Gastroesophageal sphincter (tissue), 4 donors: Measurements from ENCODE around the gene MACROH2A1. TPM values are rescaled to one million over a fixed set of nuclear protein-coding genes. Genes with fewer than 3 reads are reported as not detected.

Experiments
- ATAC-seq: fragments of 150-250 bp; one replicate; pipeline ENCODE4 v1.9.1; 2016; ENCODE audit warnings: mild to moderate bottlenecking, moderate library complexity
- H3K27ac ChIP-seq, 4 donors: fragments of 200-600 bp; sonication (generic) in 3 of 4; 1 replicate in 3 of 4; 2 replicates in 1 of 4; pipeline ENCODE4 v1.5.1; 2016 to 2019
- H3K27me3 ChIP-seq: fragments of 200-600 bp; sonication (generic); one replicate; pipeline ENCODE4 v1.5.1; 2019
- H3K36me3 ChIP-seq, 2 donors: fragments of 200-600 bp; sonication (generic); one replicate each; pipeline ENCODE4 v1.5.1; 2019; ENCODE audit warnings: control low read depth in 1 of 2
- H3K4me1 ChIP-seq, 3 donors: fragments of 200-600 bp; sonication (generic); 1 replicate in 2 of 3; 2 replicates in 1 of 3; pipeline ENCODE4 v1.5.1; 2016 to 2019; ENCODE audit warnings: control low read depth in 2 of 3
- H3K4me3 ChIP-seq, 2 donors: fragments of 200-600 bp; sonication (generic); one replicate each; pipeline ENCODE4 v1.5.1; 2019; ENCODE audit warnings: mild to moderate bottlenecking in 1 of 2, moderate library complexity in 1 of 2
- H3K9me3 ChIP-seq, 3 donors: fragments of 200-600 bp; sonication (generic); one replicate each; pipeline ENCODE4 v1.5.1; 2017 to 2019; ENCODE audit warnings: control low read depth in 2 of 3
- EP300 ChIP-seq: sonication (generic); formaldehyde crosslinking; IDR thresholded peaks from one replicate; pipeline ENCODE4 v1.6.1; 2017; ENCODE audit warnings: antibody characterized with exemption, mild to moderate bottlenecking
- POLR2A ChIP-seq, 2 donors: fragments of 450-650 bp; IDR thresholded peaks; one replicate each; pipeline ENCODE4 v1.6.1; 2017; ENCODE audit warnings: antibody characterized with exemption in 2 of 2, mild to moderate bottlenecking in 2 of 2, moderate library complexity in 1 of 2
- POLR2AphosphoS5 ChIP-seq: sonication (generic); formaldehyde crosslinking; IDR thresholded peaks from one replicate; pipeline ENCODE4 v1.6.1; 2017; ENCODE audit warnings: antibody characterized with exemption
- WGBS, 2 donors: methylation state at CpG; one replicate each; pipeline ENCODE4 v1.1.5; 2018; ENCODE audit warnings: low coverage in 1 of 2; 5-methylcytosine and 5-hydroxymethylcytosine counted together
- total RNA-seq, 4 donors: library from RNA; depleted of rRNA; stranded (reverse); fragments of >200 nt; gene quantifications; one replicate each; pipeline ENCODE4 v1.1.0, GENCODE V29; 2016
- TF ChIP-seq, protein P1 (sequence below), 4 experiments: fragments of 200-600 bp in 2 of 4; fragments of 450-650 bp in 2 of 4; sonication (generic) in 1 of 4; IDR thresholded peaks; one replicate each; pipeline ENCODE4 v1.5.1; 2017 to 2019; ENCODE audit warnings: antibody characterized with exemption in 4 of 4, mild to moderate bottlenecking in 2 of 4, moderate library complexity in 2 of 4

The MACROH2A1 gene
- total RNA-seq, 4 donors from 2014 or later, result 163 to 180 (median 177) TPM

DNA sequence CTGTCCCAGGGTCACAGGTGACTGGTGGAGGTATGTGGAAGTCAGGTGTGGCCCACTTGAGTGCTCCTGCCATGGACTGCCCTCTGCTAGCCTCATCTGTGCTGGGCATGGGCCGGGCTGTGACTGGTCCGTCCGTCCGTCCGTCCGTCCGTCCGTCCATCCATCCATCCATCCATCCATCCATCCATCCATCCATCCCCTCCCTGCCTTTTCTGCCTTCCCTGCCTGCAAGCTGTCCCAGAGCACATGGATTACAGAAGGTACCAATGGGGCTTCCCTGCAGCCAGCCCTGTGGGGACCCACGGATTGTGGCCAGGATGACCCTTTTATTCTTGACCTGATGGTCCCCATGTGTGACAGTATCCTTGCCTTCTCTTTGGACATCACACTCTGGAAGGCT lies 92.5 kb downstream of the MACROH2A1 start:
- WGBS, 2 donors, result 100% methylated on average over 1 of the region's 9 CpGs; no CpG with 5 or more reads in 1 of the 2 donors
- ATAC-seq, result no peak
- Histone ChIP-seq H3K9me3 (no peaks in the 10 kb centered on the region), H3K27ac (no peak overlapping the region), H3K36me3 (no peaks in the 10 kb centered on the region), H3K27me3 (no peaks in the 10 kb centered on the region), H3K4me3 (no peak overlapping the region), H3K4me1 (peaks cover 0 to 9% (median 0%) of the 10 kb centered on the region in 3 donors)
- TF ChIP-seq POLR2A (IDR thresholded peaks at IDR 0.05) (no peak), POLR2AphosphoS5 (no peak), EP300 (no peak)
- TF ChIP-seq, protein P1, sequence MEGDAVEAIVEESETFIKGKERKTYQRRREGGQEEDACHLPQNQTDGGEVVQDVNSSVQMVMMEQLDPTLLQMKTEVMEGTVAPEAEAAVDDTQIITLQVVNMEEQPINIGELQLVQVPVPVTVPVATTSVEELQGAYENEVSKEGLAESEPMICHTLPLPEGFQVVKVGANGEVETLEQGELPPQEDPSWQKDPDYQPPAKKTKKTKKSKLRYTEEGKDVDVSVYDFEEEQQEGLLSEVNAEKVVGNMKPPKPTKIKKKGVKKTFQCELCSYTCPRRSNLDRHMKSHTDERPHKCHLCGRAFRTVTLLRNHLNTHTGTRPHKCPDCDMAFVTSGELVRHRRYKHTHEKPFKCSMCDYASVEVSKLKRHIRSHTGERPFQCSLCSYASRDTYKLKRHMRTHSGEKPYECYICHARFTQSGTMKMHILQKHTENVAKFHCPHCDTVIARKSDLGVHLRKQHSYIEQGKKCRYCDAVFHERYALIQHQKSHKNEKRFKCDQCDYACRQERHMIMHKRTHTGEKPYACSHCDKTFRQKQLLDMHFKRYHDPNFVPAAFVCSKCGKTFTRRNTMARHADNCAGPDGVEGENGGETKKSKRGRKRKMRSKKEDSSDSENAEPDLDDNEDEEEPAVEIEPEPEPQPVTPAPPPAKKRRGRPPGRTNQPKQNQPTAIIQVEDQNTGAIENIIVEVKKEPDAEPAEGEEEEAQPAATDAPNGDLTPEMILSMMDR (IDR thresholded peaks at IDR 0.05), result no peak

DNA sequence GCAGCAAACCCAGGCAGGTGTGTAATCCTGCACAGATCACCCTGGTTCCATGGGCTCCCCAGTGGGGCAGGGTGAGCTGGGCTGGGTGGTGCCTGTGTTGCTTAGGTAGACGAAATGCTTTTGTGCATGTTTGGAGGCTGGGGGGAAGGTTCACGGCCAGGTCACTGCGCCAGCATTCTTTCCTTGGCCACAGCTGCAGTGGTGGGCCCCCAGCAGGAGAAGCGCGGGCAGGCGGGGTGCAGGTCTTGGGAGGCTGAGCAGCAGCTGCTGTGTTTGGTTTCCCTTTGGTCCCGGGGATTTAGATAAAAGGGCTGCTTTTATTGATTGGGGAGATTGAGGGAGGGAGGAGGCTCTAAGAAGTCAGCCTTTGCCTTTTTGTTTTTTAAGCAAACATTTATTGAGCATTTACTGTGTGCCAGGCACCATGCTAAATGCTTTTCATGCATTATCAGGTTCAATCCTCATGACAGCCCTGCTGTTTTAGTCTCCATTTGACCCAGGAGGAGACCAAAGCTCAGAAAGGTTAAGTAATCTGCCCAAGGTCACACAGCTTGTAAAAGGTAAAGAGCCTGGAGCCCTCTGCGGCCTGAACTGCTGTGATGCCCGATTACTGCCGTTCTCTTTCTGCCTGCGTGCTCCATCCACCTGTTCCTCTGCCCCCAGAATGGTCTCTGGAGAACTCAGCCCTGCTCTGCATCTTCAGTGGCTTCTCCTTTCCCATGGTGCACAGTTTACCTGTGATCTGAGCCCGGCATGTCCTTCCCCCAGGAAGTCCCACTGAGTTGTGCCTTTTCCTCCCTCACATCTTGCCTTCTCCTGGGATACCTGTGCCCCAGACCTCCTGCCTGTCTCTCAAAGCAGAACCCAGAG lies 94.4 kb downstream of the MACROH2A1 start:
- ATAC-seq, result no peak
- no peak overlapping the region for H3K4me3 ChIP-seq
- 84 to 100% methylated on average over 3 to 6 of the region's 12 CpGs for WGBS, 2 donors
- no peaks in the 10 kb centered on the region for H3K27me3 ChIP-seq
- H3K9me3 ChIP-seq, result no peaks in the 10 kb centered on the region
- no peaks in the 10 kb centered on the region for H3K4me1 ChIP-seq
- no peak for TF ChIP-seq EP300
- TF ChIP-seq, protein P1 (IDR thresholded peaks at IDR 0.05), result no peak
- no peak for TF ChIP-seq POLR2AphosphoS5
- no peak for TF ChIP-seq POLR2A (IDR thresholded peaks at IDR 0.05)
- H3K27ac ChIP-seq, result no peak overlapping the region
- H3K36me3 ChIP-seq, result no peaks in the 10 kb centered on the region

- no peaks in the 10 kb centered on the region for H3K27me3 ChIP-seq
- H3K27ac ChIP-seq, result no peak overlapping the region
- no peak for ATAC-seq
- no peaks in the 10 kb centered on the region for H3K9me3 ChIP-seq
- TF ChIP-seq POLR2AphosphoS5 (no peak), POLR2A (IDR thresholded peaks at IDR 0.05) (no peak)
- H3K4me3 ChIP-seq, result no peak overlapping the region
- 81 to 97% methylated on average over 4 to 5 of the region's 6 CpGs for WGBS, 2 donors
- no peaks in the 10 kb centered on the region for H3K4me1 ChIP-seq
- no peaks in the 10 kb centered on the region for H3K36me3 ChIP-seq
Measured at GRCh38 chr5:135303582-135304173, 95.4 kb downstream of the MACROH2A1 start.

GRCh38 chr5:135296900-135297816 lies 101.9 kb downstream of the MACROH2A1 start:
- no peak for ATAC-seq
- H3K27me3 ChIP-seq, result no peaks in the 10 kb centered on the region
- H3K4me3 ChIP-seq, result no peak overlapping the region
- H3K9me3 ChIP-seq, result no peaks in the 10 kb centered on the region
- WGBS, 2 donors, result 87 to 90% methylated on average over 2 to 5 of the region's 5 CpGs
- no peak for TF ChIP-seq EP300
- TF ChIP-seq POLR2AphosphoS5, result no peak
- TF ChIP-seq, protein P1 (IDR thresholded peaks at IDR 0.05), result no peak
- no peak for TF ChIP-seq POLR2A (IDR thresholded peaks at IDR 0.05)
- H3K4me1 ChIP-seq, result no peaks in the 10 kb centered on the region
- H3K27ac ChIP-seq, result no peak overlapping the region
- H3K36me3 ChIP-seq, result no peaks in the 10 kb centered on the region

- Histone ChIP-seq H3K4me3 (no peak overlapping the region), H3K27ac (no peak overlapping the region), H3K4me1 (no peaks in the 10 kb centered on the region), H3K36me3 (no peaks in the 10 kb centered on the region), H3K27me3 (no peaks in the 10 kb centered on the region), H3K9me3 (no peaks in the 10 kb centered on the region)
- 84 to 87% methylated on average over 2 of the region's 2 CpGs for WGBS, 2 donors
- TF ChIP-seq EP300, result no peak
- TF ChIP-seq, protein P1 (IDR thresholded peaks at IDR 0.05), result no peak
- TF ChIP-seq POLR2AphosphoS5, result no peak
- TF ChIP-seq POLR2A (IDR thresholded peaks at IDR 0.05), result no peak
- ATAC-seq, result no peak
Measured at GRCh38 chr5:135295852-135296251, 103.2 kb downstream of the MACROH2A1 start.
